ENCODE results near the gene BCL2.

Gene BCL2

DNA sequence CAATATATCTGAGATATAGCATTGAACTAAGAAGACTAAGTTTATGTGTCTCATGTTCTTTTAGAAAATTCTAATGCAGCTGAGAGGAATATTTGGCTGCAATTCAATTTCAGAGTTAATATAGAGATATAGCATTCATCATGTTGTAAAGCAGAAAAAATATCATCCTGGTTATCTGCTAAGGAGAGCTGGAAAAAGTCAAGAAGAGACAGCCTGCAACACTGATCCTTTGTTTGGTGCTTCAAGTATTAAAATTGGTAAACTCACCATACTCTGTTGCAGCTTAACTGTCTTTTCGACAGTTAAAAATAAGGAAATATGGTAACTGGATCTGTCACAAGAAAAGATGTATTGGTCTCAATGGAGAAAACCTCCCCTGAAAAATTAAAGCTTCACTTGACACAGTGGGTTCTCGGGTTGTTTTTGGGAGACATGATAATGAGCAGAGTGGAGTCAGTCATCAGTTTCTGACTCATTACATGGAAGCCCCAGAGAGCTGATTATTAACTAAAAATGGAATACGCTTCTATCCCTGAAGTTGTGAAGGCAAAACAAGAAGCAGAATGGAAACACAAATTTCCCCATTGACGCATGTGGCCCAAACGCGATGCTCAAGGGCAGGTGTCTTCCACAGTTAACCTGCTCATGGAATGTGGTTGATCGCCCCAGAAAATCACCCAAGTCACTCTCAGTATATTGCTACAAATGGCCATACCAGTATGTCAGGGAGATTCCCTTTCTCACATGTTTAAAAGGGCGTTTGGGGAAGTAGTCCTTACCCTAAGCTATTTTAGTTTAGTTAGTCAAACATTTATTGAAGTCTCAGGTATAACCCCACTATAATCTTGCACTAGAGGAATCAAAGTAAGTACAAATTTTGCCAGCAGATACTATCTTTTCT lies 8.2 kb downstream of the BCL2 start:
- no peak for DNase-seq (ENCODE audit: low read depth in 3 of 3, low spot score in 1 of 3)

DNA sequence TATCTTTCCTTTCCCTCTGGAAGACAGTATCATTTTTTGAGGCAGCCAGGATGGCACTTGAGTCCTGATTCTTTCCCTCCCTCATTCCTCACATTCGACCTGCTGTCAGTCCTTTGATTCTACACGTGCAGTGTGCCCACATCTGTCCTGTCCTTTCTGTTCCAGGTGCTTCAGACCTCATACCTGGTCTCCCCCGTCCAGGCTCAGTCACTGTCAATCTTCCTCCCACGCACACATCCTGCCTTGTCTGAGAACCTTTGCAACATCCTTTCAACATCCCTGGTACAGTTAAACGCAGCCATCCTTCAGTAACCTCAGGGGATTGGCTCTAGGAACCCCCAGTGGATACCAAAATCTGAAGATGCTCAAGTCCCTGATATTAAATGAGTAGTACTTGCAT lies 10.1 kb downstream of the BCL2 start:
- no peak for DNase-seq (ENCODE audit: low read depth in 3 of 3, low spot score in 1 of 3)

DNA sequence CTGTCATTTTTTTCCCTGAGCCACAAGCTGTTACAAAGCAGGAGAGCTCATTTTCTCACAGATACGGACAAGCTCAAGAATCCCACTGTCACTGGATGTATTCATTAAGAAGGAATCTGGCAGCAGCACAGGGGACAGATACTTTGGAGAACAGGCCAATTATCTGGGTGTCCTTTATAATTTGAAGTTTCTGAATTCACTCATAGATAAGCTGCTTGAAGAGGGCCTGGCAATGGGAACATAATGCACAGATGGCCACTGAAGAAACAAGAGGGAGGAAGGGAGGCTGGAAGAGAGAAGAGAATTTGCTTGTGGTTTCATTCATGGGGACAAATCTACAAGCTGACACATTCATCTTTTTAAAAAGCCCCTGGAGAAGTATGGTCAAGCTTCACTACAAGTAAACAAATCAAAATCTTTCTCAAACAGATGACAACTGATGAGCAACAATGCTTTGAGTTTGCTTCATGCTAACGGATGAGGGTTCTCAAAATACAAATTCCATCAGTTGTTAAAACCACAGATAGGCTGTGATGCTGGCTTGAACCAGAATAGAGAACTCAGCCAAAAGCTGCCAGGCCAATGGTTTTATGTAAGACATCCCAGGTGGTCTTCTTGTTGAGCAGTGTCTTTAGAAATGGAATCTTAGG lies 11.9 kb downstream of the BCL2 start:
- DNase-seq (ENCODE audit: low read depth in 3 of 3, low spot score in 1 of 3), result no peak

DNA sequence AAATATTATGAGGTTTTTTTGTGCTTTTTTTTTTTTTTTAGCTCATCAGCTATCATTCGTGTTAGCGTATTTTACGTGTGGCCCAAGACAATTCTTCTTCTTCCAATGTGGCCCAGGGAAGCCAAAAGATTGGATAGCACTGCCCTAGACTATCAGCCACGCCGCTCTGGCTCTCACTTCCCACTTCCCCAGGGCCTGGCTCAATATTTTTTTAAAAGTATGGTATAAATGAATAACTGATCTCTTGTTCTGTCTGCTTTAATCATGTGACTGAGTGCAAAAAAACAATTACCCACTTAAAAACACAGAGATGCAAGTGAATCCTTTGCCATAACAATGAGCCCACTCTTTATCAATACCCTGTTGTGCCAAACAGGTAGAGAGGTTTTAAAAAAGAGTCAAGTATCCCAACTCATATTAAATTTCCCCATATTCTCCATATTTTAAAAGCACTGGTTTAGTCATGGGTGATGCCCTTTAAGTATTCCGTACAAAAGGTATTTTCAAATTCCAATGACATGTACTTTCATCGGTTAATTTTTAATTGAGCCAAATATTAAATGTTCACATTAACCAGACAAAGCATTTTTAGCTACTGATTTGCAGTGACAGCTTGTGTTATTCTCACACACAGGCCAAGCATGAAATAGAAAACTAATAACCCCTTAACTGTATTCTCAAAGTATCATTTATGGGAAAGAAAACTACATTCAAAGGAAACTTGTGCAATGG lies 12.6 kb downstream of the BCL2 start:
- no peak for DNase-seq (ENCODE audit: low read depth in 3 of 3, low spot score in 1 of 3)

DNA sequence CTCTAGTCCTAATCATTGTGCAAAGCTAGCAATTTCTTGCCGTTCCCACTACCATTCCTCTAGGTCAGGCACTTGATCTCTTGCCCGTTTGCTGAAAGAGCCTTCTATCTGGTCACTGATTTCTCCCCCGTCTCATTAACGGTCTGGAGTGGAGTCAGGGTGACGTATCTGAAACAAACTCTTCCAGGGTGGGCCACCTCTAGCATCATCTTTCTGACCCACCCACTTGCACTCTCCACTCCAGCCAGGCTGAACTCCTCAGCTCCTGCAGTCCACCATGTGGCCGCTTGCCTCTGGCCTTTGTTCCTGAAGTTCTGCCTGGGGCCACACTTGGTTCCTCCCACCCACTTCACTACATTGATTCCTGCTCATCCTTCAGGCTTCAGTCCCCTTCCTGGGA lies 13.3 kb downstream of the BCL2 start:
- DNase-seq (ENCODE audit: low read depth in 3 of 3, low spot score in 1 of 3), result no peak

DNA sequence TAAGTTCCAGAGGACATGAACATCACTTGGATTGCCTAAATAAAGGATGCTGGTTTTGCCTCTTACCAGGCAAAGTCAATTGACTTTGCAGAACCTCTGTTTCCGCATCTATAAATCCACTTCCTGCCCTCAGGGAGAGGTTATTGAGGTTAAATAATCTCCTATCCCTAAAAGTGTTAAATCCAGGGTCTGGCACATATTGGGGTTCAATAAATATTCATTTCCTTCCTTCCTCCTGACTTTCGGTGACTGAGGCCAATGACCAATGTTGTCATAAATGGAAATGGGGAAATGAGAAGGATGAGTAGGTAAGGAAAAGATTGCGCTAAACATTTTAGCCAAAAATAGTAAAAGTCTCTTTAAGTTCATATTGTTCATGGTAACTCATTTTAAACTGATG lies 16.0 kb downstream of the BCL2 start:
- no peak for DNase-seq (ENCODE audit: low read depth in 3 of 3, low spot score in 1 of 3)

DNA sequence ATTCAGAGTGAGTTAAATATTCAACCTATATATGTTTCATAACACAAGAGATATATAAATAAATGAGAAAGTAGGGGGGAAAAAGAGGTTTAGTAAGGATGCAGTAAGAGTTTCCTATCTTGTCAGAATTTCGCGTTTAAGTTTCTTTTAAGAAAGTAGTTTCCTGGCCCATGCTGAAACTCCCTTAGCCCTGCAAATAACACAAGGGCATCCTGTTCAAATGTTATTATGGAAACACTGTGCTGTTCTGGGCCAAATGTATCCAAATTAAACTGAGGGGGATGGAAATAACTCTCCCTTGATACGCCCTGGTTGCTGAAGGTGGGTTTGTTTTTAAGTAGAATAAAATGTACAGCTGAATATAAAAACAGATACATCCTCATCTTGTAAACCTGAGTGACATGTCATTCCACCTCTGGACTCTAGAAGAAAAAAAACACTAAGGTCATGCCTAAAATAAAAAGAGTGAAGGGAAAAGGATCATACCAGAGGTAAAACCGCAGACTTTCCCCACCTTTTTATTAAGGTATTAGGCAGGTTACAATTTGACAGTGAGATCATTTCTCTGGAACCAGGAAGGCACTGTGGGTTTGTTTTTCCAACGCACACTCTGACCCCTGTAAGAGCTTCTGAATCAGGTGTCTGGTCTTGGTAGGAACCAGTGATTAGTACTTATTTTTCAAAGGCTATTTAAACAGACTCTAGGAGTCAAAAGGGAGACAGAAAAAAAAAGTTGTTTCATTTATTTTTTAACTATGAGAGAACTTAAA lies 16.7 kb downstream of the BCL2 start:
- DNase-seq (ENCODE audit: low read depth in 3 of 3, low spot score in 1 of 3), result no peak

DNA sequence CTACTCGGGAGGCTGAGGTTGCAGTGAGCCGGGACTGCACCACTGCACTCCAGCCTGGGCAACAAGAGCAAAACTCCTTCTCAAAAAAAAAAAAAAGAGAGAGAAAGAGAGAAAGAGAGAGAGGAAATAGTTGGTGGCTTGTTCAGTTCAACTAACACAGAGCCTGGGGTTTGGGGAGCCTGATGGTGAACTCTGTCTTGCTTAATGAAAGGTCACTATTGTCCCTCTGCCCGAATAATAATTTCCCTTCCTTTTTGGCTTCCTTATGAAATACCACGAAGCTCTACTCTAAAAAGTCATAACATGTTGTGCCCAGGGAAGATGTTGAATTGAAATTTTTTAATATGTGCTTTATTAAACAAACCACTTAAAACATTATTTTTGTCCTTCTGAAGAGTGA lies 17.3 kb downstream of the BCL2 start:
- DNase-seq (ENCODE audit: low read depth in 3 of 3, low spot score in 1 of 3), result no peak

DNA sequence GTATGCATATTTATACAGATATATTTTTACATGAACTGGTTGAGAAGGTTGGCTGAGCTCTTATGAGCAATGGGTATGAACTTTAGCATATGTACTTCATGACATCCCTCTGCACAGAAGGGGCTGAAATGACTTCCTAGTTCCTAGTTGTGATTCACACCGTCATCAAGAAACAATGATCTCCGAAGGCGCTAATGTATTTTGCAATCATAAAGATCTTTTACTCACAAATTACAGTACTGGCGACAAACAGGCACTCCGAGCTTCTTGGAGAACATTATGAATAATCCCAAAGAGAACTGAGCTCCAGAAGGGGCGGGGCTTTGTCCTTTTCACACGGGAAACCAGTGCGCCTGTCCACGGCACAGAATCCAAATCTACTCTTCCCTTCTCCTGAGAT lies 18.1 kb downstream of the BCL2 start:
- no peak for DNase-seq (ENCODE audit: low read depth in 3 of 3, low spot score in 1 of 3)

DNA sequence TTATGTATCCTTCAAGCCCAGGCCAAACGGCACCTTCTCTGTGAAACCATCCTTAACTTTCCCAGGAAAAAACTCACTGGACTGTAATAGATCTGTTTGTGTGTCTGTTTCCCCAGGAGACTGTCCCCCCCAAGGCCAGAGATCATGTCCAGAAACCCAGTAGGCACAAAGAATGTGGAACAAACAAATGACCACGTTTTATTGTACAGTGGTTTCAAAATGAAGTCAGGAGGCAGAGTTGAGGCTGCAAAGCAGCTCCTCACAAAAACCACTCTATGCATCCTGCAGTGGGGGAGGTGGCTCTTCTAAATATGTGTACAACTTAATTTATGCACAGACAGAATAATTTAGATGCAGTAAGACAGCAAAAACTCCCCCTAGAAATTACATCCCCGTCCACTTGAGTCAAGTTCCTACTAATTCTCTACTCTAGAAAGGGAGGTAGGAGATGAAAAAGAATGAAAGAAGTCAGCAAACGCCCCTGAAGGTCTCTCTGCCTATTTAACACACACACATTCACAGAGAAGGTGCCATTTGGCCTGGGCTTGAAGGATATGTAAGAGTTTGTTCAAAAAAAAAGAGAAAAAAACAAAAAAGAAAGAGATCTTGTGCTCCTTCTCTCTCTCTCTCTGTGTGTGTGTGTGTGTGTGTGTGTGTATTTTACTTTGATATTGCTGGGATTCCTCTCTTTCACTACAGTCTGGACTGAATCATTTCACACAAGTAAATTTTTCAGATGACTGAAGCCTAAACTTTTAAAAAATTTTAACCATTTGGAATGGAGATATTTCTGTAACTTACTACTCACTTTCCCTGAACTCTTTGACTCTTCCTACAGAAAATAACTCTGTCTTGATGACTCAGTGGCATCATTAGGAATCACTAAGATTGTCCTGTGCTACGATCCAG lies 19.5 kb downstream of the BCL2 start:
- DNase-seq (ENCODE audit: low read depth in 3 of 3, low spot score in 1 of 3), result no peak

DNA sequence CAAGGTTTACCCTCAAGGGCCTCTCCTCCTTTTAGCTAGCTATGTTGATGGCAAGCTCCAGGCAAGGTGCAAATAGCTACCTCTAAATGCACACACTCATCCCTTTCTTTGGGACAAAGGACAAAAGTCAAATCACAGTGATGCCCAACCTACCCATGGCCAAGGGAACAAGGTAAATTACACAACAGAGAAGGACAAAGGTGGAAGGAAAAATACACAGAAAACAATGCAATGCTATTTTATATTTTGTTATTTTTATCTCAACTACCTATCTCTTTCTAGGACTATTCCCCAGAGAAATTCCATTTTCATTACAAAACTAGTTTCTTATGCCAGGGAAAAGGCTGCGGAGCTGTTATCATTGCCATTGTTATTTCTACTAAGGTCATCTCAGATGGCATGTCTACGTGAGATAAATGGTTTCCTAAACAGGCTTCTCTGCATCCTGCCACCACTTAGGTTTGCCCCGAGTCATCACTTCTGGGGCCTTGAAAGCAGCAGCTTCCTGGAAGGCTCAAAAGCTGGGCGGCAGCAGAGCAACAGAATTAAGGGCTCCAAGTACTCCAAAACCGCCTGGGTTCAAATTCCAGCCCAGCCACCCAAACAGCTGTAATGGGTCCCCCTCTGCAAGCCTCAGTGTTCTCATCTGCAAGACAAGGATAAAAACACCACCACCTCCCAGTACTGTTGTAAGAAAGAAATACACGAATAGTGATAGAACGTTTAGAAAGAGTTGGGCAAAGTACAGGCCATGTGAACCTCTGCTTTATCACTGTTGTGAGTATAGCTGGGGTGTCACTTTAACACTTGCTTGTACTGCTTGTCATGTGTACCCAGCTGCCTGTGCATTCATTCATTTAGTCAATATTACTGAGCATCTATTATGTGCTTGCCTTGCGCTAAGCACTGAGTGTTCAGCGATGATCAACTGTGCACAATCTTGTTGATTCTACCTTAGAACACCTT lies 20.9 kb downstream of the BCL2 start:
- DNase-seq (ENCODE audit: low read depth in 3 of 3, low spot score in 1 of 3), result peak in 1 of 3 donors; percentile 18

DNA sequence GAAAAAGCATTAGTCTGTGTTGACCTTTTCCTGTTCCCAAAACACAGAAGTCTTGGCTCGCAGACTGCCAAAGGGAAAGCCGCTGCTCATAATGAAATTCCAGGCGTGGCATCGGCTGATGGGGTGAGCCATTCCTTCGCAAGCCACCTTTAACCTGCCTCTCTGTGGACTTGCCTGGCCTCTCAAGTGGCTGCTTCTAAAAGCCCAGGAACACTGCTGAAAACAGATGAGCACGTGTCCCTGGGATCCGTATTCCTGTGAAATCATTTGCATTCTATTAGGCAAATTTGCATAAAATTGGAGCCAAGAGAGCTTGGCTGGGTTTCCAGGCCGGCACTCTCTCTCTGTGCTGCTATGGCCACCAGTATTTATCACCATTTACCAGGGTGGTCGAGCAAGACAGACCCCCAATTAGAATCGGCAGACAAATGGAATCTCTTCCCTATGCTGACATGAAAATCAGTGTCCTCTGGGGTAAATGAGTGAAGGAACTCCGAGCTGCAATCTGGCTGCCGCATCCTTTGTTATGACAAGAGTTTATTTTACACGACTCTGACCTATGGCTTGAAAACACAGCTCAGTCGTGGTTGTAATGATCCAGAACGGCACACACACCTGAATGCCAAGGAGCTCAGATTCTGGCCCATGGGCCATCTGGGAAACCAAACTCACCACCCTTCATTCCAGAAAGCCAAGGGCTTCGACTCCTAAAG lies 21.7 kb downstream of the BCL2 start:
- DNase-seq (ENCODE audit: low read depth in 3 of 3, low spot score in 1 of 3), result no peak

DNA sequence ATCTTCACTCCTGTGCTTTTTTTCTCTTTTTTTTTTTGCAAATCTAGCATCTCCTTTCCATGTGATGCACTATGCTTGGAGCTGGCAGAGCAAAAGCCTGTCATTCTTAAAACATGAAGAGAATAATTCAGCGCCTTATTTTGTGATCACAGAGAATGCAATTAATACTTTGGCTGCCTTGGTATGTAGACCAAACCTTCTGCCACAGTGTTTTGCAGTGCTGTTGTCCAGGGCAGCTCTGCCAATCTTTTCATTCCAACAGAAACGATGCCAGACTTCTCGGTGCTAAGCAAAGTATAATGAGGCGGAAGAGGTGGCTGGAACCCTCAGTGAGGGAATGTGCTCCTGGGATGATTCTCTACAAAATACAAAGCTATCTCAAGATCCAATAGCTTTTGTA lies 25.6 kb downstream of the BCL2 start:
- no peak for DNase-seq (ENCODE audit: low read depth in 3 of 3, low spot score in 1 of 3)

DNA sequence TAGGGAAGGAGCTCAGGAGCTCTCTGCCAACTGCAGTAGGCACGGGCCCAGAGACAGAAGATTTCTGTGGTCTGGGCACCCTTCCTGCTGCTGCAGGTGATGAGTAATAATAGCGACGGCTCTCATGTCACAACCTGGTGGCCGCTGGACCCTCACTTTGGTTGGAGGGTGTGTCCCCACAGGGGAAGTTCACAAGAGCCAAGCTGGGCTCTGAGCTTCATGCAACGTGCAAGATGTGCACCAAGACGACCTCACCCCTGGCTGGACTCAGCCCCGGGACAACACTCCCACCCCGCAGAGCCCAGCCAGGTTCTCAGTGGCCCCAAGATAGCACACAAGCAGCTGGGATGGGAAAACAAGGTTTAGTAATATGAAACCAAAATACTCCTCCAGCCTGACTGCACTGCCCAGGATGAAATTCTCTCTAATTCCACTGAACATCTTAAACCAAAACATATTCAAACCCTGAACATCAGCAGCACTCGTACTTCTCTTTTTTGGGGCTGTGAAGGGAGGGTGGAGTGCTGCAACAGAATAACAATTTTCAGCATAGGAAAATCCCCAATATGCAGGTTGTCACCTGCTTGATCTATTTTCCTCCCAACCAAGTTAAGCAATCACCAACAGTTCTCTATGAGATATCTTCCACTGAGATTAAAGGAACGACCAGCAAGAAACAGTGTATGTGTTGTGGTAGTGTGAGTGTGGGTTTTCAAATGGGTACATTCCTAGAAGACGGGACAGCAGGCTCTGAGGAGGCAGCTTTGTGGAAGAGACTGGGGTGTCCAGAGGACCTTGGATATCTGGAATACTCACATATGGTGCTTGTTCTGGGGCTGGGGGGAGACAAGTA lies 26.5 kb downstream of the BCL2 start:
- no peak for DNase-seq (ENCODE audit: low read depth in 3 of 3, low spot score in 1 of 3)

DNA sequence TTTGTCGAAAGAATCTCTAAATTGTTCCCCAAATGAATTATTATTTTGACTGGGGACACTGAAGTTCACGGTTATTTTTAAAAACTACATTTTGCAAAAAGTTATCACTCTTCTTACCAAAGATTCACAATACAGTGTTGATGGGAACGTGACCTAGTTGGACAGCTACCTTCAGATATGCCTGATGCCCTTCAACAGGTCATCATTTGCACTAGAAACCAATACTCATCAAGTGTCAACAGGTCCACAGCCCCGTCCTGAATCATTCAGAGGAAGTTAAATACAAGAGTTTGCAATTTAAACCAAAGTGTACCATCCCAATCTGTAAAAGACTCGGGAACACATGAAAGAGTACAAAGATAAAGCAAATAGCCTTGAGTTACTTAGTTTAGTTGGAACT lies 28.3 kb downstream of the BCL2 start:
- DNase-seq (ENCODE audit: low read depth in 3 of 3, low spot score in 1 of 3), result no peak

DNA sequence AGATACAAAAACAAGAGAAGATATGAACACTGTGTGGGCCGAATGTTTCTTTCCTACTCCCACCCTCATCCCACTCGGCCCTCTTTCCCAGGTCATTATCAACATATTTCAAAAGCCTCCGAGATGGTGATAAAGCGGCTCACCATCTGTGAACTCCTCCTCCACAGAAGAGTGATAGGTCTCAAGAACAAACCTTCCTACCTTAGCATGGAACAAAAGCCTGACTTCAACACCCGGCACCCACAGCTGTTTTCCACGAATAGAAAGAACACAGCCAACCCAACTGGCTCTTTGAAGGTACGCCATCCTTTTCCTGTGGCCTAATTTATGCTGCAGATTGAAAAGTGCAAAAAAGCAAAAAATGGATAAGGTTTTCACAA lies 28.8 kb downstream of the BCL2 start:
- no peak for DNase-seq (ENCODE audit: low read depth in 3 of 3, low spot score in 1 of 3)

DNA sequence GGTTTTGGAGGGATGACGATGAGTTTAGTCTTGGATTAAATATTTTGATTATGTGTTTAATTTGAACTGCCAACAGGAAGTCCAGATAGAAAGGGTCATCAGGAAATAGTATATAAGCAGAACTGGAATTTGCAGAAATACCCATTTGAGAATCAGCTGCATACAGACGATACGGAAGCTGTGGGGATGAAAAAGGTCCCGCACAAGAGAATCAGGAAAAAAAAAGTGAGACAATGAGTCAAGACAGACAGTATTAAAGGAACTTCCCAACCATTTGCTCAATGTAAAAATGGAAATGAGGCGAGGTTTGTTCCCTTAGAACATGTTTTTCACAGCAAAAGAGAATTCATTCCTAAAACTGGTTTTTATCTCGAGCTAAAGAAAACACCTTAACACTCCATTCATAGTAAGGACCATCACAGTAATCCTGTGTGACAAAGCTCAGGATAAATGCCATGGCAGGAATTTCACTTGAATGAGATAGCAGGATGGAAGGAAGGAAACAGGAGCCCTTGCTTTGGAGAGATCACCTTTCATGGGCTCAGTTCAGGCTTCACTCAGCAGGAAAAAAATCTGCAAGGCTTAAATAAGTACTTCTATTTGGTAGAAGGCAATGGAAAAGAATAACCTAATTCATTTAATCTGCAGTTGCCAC lies 29.3 kb downstream of the BCL2 start:
- DNase-seq (ENCODE audit: low read depth in 3 of 3, low spot score in 1 of 3), result no peak

Data from stimulated activated CD4-positive, alpha-beta T cell treated with anti-CD3 and anti-CD28 coated beads, TNF-alpha, amount 100 ng/mL, for 1 hour (primary cell).